GM12878 (cell line): ENCODE data around the gene SEC24D. TPM values are rescaled to one million over a fixed set of nuclear protein-coding genes. Genes with fewer than 3 reads are reported as not detected.

Source experiments
- ATAC-seq: fragments of 200-7000 bp; cut with Tn5 transposase; 3 replicates; pipeline ENCODE4 v1.9.1; 2020; ENCODE audit warnings: mild to moderate bottlenecking, moderate library complexity
- BruUV-seq: library from RNA; stranded (reverse); fragments of 400-500 nt; replicated peaks from 2 replicates; lab custom pipeline; 2021; lab: Mats Ljungman, UMichigan
- CTCF ChIA-PET: fragments of 300-600 bp; sonication (Branson Sonifier 250); formaldehyde crosslinking; extraction: SDS; loops from one replicate; lab custom pipeline; 2021; ENCODE audit warnings: inconsistent platforms; lab: Yijun Ruan, JAX
- POLR2A ChIA-PET: fragments of 350-600 bp; formaldehyde crosslinking; extraction: SDS; loops from one replicate; lab custom pipeline; 2021; ENCODE audit warnings: inconsistent platforms; lab: Charles Lee
- RAD21 ChIA-PET: fragments of 300-600 bp; sonication (Branson Sonifier 250); formaldehyde crosslinking; loops from one replicate; lab custom pipeline; 2023; ENCODE audit warnings: antibody characterized with exemption; ENCODE audit not compliant: unreplicated experiment; lab: Charles Lee
- SMC1A ChIA-PET: fragments of 300-600 bp; sonication (Branson Sonifier 250); formaldehyde crosslinking; loops from one replicate; lab custom pipeline; 2023; ENCODE audit not compliant: unreplicated experiment, uncharacterized antibody; lab: Charles Lee
- DNase-seq: peaks from one replicate; pipeline ENCODE4 v3.0.0-alpha.2; 2011; ENCODE audit warnings: low read depth, low spot score
- FAIRE-seq: peaks from 3 replicates; lab custom pipeline; 2011; peaks lifted over from hg19 to GRCh38; lab: Jason Lieb, UNC
- H2AFZ ChIP-seq: 2 replicates; pipeline ENCODE4 v1.6.0; 2011; ENCODE audit warnings: low read depth, low read length, control low read depth; ENCODE audit not compliant: control insufficient read depth
- H3K27ac ChIP-seq: 2 replicates; pipeline ENCODE4 v1.5.1; 2011; ENCODE audit warnings: control low read depth; ENCODE audit not compliant: control insufficient read depth, insufficient read depth
- H3K27me3 ChIP-seq, 2 experiments: replicated peaks in 1 of 2; 2 replicates each; pipeline versions ENCODE4 v1.6.0 to v1.6.1; 2011; ENCODE audit warnings: low read length in 1 of 2; ENCODE audit not compliant: control insufficient read depth in 2 of 2, insufficient read depth in 2 of 2
- H3K36me3 ChIP-seq, 2 experiments: 2 replicates each; pipeline ENCODE4 v1.5.1; 2011; ENCODE audit warnings: low read length in 1 of 2; ENCODE audit not compliant: control insufficient read depth in 2 of 2, insufficient read depth in 2 of 2
- H3K4me1 ChIP-seq: 2 replicates; pipeline ENCODE4 v1.6.1; 2011; ENCODE audit warnings: mild to moderate bottlenecking, low read length, moderate library complexity, mixed read lengths; ENCODE audit not compliant: control insufficient read depth, insufficient read depth
- H3K4me2 ChIP-seq: 2 replicates; pipeline ENCODE4 v1.6.0; 2011; ENCODE audit warnings: control low read depth; ENCODE audit not compliant: control insufficient read depth, insufficient read depth
- H3K4me3 ChIP-seq: fragments of 200-600 bp; sonication (generic); 2 replicates; pipeline ENCODE4 v1.5.1; 2016
- H3K79me2 ChIP-seq: 2 replicates; pipeline ENCODE4 v1.6.0; 2011; ENCODE audit warnings: low read length; ENCODE audit not compliant: control insufficient read depth, insufficient read depth
- H3K9ac ChIP-seq: 2 replicates; pipeline ENCODE4 v1.8.0; 2011; ENCODE audit warnings: low read length, control low read depth, mixed read lengths; ENCODE audit not compliant: control insufficient read depth, insufficient read depth
- H3K9me3 ChIP-seq: replicated peaks from 3 replicates; pipeline ENCODE4 v1.5.1; 2011; ENCODE audit warnings: mild to moderate bottlenecking, low read length; ENCODE audit not compliant: control insufficient read depth, insufficient read depth
- H4K20me1 ChIP-seq: 2 replicates; pipeline ENCODE4 v1.6.0; 2011; ENCODE audit not compliant: control insufficient read depth, insufficient read depth
- E2F4 ChIP-seq: IDR thresholded peaks from 2 replicates; pipeline ENCODE4 v1.6.1; 2012; ENCODE audit warnings: low read depth, low read length, improper control_type of control experiment
- ELK1 ChIP-seq: IDR thresholded peaks from 2 replicates; pipeline ENCODE4 v1.6.1; 2012; ENCODE audit warnings: low read depth, low read length, improper control_type of control experiment
- HSF1 ChIP-seq: fragments of 150-350 bp; IDR thresholded peaks from 2 replicates; pipeline ENCODE4 v1.6.1; 2014; ENCODE audit warnings: mild to moderate bottlenecking, low read depth, low read length
- KDM1A ChIP-seq: fragments of 200-600 bp; sonication (generic); IDR thresholded peaks from 2 replicates; pipeline ENCODE4 v1.6.1; 2016; ENCODE audit warnings: borderline replicate concordance
- MXI1 ChIP-seq: fragments of 150-350 bp; IDR thresholded peaks from 2 replicates; pipeline ENCODE4 v1.6.1; 2011; ENCODE audit warnings: low read depth, mild to moderate bottlenecking, inconsistent platforms, low read length, improper control_type of control experiment
- POLR2A ChIP-seq: IDR thresholded peaks from 2 replicates; pipeline ENCODE4 v1.6.1; 2011; ENCODE audit warnings: low read depth, mild to moderate bottlenecking, low read length
- POU2F2 ChIP-seq: IDR thresholded peaks from 3 replicates; pipeline ENCODE4 v1.6.1; 2011; ENCODE audit warnings: low read depth, mild to moderate bottlenecking, low read length, borderline replicate concordance
- RAD21 ChIP-seq: IDR thresholded peaks from 2 replicates; pipeline ENCODE4 v1.6.1; 2011; ENCODE audit warnings: mild to moderate bottlenecking, low read depth, low read length, moderate library complexity; ENCODE audit not compliant: insufficient read depth
- REST ChIP-seq: IDR thresholded peaks from 2 replicates; pipeline ENCODE4 v1.6.1; 2012; ENCODE audit warnings: mild to moderate bottlenecking, low read depth, low read length
- TAF1 ChIP-seq: IDR thresholded peaks from 2 replicates; pipeline ENCODE4 v1.6.1; 2011; ENCODE audit warnings: mild to moderate bottlenecking, low read depth, low read length, borderline replicate concordance
- WRNIP1 ChIP-seq: IDR thresholded peaks from 2 replicates; pipeline ENCODE4 v1.6.1; 2011; ENCODE audit warnings: low read depth, low read length, improper control_type of control experiment, borderline replicate concordance
- WGBS: methylation state at CpG from one replicate; pipeline ENCODE4 v1.1.6; 2016; ENCODE audit warnings: low lambda C conversion rate; ENCODE audit not compliant: insufficient replicate concordance, insufficient coverage; ENCODE audit errors: missing lambda C conversion rate; 5-methylcytosine and 5-hydroxymethylcytosine counted together
- in situ Hi-C: fragments of 300-500 bp; cut with MboI; formaldehyde crosslinking; loops from 9 replicates; pipeline ENCODE4 v1.14.3; 2018; ENCODE audit warnings: mixed read lengths
- intact Hi-C: fragments of 100-400 bp; cut with micrococcal nuclease; formaldehyde crosslinking; loops from one replicate; pipeline ENCODE4 v1.14.2; 2022; ENCODE audit not compliant: unreplicated experiment
- polyA plus RNA-seq, 11 experiments: library from polyadenylated mRNA; depleted of rRNA in 4 of 11; unstranded in 6 of 11; stranded (reverse) in 5 of 11; fragments of >200 nt; fragmentation: Nextera tagmentation in 4 of 11; fragmentation: Illumina TruSeq in 1 of 11; extraction: Ambion mirVana in 4 of 11; extraction: Trizol in 1 of 11; gene quantifications; 1 replicate in 1 of 11; 2 replicates in 10 of 11; pipeline versions ENCODE4 v1.2.1 to v1.2.3, GENCODE V29; 2011 to 2016; ENCODE audit warnings: inconsistent platforms in 2 of 11, missing spikeins in 2 of 11, low read depth in 1 of 11
- total RNA-seq, 4 experiments: library from RNA; depleted of rRNA in 3 of 4; stranded (reverse); fragments of >200 nt in 3 of 4; fragmentation: Illumina TruSeq in 1 of 4; extraction: Trizol in 1 of 4; gene quantifications; 2 replicates each; pipeline versions ENCODE4 v1.2.1 to v1.2.3, GENCODE V29; 2013 to 2021

Gene SEC24D
- total and polyA plus RNA-seq, 10 of the 15 experiments (the other 5 are each of a cell fraction or from before 2014, with no cell fraction given), result 12.8 to 61.9 (median 25.6) TPM

- H3K4me3 ChIP-seq, result no peak overlapping the region
- ChIA-PET CTCF (interaction anchor here (1.3 to 11.9 kb wide), 2 partner anchors 20 to 111 kb away, joined by 4 to 121 read pairs; no protein-coding TSS in a partner anchor), POLR2A (no interaction called here), RAD21 (no interaction called here), SMC1A (interaction anchor here (1.3 to 1.7 kb wide), 2 partner anchors 11 to 90 kb away, joined by 3 to 4 read pairs; no protein-coding TSS in a partner anchor)
- no peak overlapping the region for H2AFZ ChIP-seq
- no peaks in the 10 kb centered on the region for H3K4me1 ChIP-seq
- BruUV-seq, result no TSS peak
- no peak for DNase-seq
- H3K27me3 ChIP-seq, result peaks cover 0 to 15% of the 10 kb centered on the region in 2 experiments; a peak in 2 of 4 replicates
- FAIRE-seq, result no peak
- no peak for TF ChIP-seq MXI1
- no peak for TF ChIP-seq TAF1
- TF ChIP-seq HSF1, result no peak
- no peak for TF ChIP-seq POU2F2
- no peak for TF ChIP-seq REST
- no peak for TF ChIP-seq ELK1
- no peak for TF ChIP-seq WRNIP1
- no peak for TF ChIP-seq KDM1A
- no peak for TF ChIP-seq POLR2A
- no peak for TF ChIP-seq RAD21
- TF ChIP-seq E2F4, result no peak
- intact Hi-C loops, result no loop called here
- no peak overlapping the region for H3K4me2 ChIP-seq
- H3K9me3 ChIP-seq, result no peaks in the 10 kb centered on the region
- no peaks in the 10 kb centered on the region for H4K20me1 ChIP-seq
- H3K27ac ChIP-seq, result no peak overlapping the region
- no peak overlapping the region for H3K9ac ChIP-seq
- no peaks in the 10 kb centered on the region for H3K36me3 ChIP-seq
- ATAC-seq, result no peak
- 13% methylated on average over 3 of the region's 3 CpGs for WGBS
- in situ Hi-C loops, result loop anchor here (5.0 kb wide), 1 partner anchor 112 kb away; no protein-coding TSS in a partner anchor
- H3K79me2 ChIP-seq, result no peaks in the 10 kb centered on the region
These were observed 48.8 kb upstream of the SEC24D start for GRCh38 chr4:118884716-118885115.
